ENCODE data around the gene TNS3. TPM values are rescaled to one million over a fixed set of nuclear protein-coding genes. Genes with fewer than 3 reads are reported as not detected.

Gene TNS3
- total RNA-seq, 1 donor from 2014 or later: 92.9 TPM

- Histone ChIP-seq H3K9me3 (ENCODE audit: insufficient read depth, low read depth, low read length) (no peaks in the 10 kb centered on the region), H3K4me3 (ENCODE audit: insufficient read depth, low read depth, low read length) (no peak overlapping the region), H3K79me2 (ENCODE audit: insufficient read depth, low read length) (peaks cover 2% of the 10 kb centered on the region), H2AFZ (ENCODE audit: low read depth, low read length) (no peak overlapping the region), H3K27me3 (ENCODE audit: insufficient read depth, low read length) (no peaks in the 10 kb centered on the region), H3K27ac (ENCODE audit: low read depth, low read length) (no peak overlapping the region), H4K20me1 (ENCODE audit: insufficient read depth, low read length) (peaks cover 79% of the 10 kb centered on the region), H3K9ac (ENCODE audit: low read length) (no peak overlapping the region), H3K36me3 (ENCODE audit: insufficient read depth, low read length) (peaks cover 38% of the 10 kb centered on the region), H3K4me2 (ENCODE audit: low read length) (no peak overlapping the region), H3K4me1 (ENCODE audit: insufficient read depth, low read length) (peaks cover 5% of the 10 kb centered on the region)
- DNase-seq (ENCODE audit: low read depth): no peak
- Mint-ChIP-seq H3K9me3 (ENCODE audit: unreplicated experiment) (no peaks in the 10 kb centered on the region), H3K27ac (ENCODE audit: unreplicated experiment) (no peak overlapping the region), H3K4me1 (ENCODE audit: low read depth, unreplicated experiment) (no peaks in the 10 kb centered on the region), H3K36me3 (ENCODE audit: low read depth, unreplicated experiment) (peaks cover 43% of the 10 kb centered on the region), H3K27me3 (ENCODE audit: low read depth, unreplicated experiment) (no peaks in the 10 kb centered on the region), H3K4me3 (ENCODE audit: unreplicated experiment) (no peak overlapping the region)
- no peak for FAIRE-seq
- TF ChIP-seq EZH2 (IDR thresholded peaks at IDR 0.05; ENCODE audit: insufficient read depth, low read length) (no peak), CTCF (IDR thresholded peaks at IDR 0.05; ENCODE audit: insufficient read depth, low read depth, low read length) (no peak)
These were observed 187.1 kb downstream of the TNS3 start for GRCh38 chr7:47394751-47395252.

GRCh38 chr7:47394216-47394615 is 187.7 kb downstream of the TNS3 start:
- no peaks in the 10 kb centered on the region for H3K9me3 ChIP-seq (ENCODE audit: insufficient read depth, low read depth, low read length)
- no peak overlapping the region for H3K27ac Mint-ChIP-seq (ENCODE audit: unreplicated experiment)
- no peaks in the 10 kb centered on the region for H3K27me3 ChIP-seq (ENCODE audit: insufficient read depth, low read length)
- no peak overlapping the region for H3K4me3 ChIP-seq (ENCODE audit: insufficient read depth, low read depth, low read length)
- H3K27me3 Mint-ChIP-seq (ENCODE audit: low read depth, unreplicated experiment): no peaks in the 10 kb centered on the region
- peaks cover 84% of the 10 kb centered on the region for H4K20me1 ChIP-seq (ENCODE audit: insufficient read depth, low read length)
- FAIRE-seq (no peak), DNase-seq (ENCODE audit: low read depth) (no peak)
- no peaks in the 10 kb centered on the region for H3K9me3 Mint-ChIP-seq (ENCODE audit: unreplicated experiment)
- no peak overlapping the region for H3K9ac ChIP-seq (ENCODE audit: low read length)
- H3K4me1 ChIP-seq (ENCODE audit: insufficient read depth, low read length): peaks cover 5% of the 10 kb centered on the region
- no peak for TF ChIP-seq CTCF (IDR thresholded peaks at IDR 0.05; ENCODE audit: insufficient read depth, low read depth, low read length)
- no peak for TF ChIP-seq EZH2 (IDR thresholded peaks at IDR 0.05; ENCODE audit: insufficient read depth, low read length)
- H3K27ac ChIP-seq (ENCODE audit: low read depth, low read length): no peak overlapping the region
- peaks cover 48% of the 10 kb centered on the region for H3K36me3 Mint-ChIP-seq (ENCODE audit: low read depth, unreplicated experiment)
- no peak overlapping the region for H3K4me2 ChIP-seq (ENCODE audit: low read length)
- no peaks in the 10 kb centered on the region for H3K4me1 Mint-ChIP-seq (ENCODE audit: low read depth, unreplicated experiment)
- H3K36me3 ChIP-seq (ENCODE audit: insufficient read depth, low read length): peaks cover 37% of the 10 kb centered on the region
- no peak overlapping the region for H3K4me3 Mint-ChIP-seq (ENCODE audit: unreplicated experiment)
- H2AFZ ChIP-seq (ENCODE audit: low read depth, low read length): no peak overlapping the region
- peaks cover 2% of the 10 kb centered on the region for H3K79me2 ChIP-seq (ENCODE audit: insufficient read depth, low read length)

- Mint-ChIP-seq H3K9me3 (ENCODE audit: unreplicated experiment) (no peaks in the 10 kb centered on the region), H3K27ac (ENCODE audit: unreplicated experiment) (no peak overlapping the region), H3K27me3 (ENCODE audit: low read depth, unreplicated experiment) (no peaks in the 10 kb centered on the region), H3K4me3 (ENCODE audit: unreplicated experiment) (no peak overlapping the region), H3K36me3 (ENCODE audit: low read depth, unreplicated experiment) (peaks cover 47% of the 10 kb centered on the region), H3K4me1 (ENCODE audit: low read depth, unreplicated experiment) (peaks cover under 1% of the 10 kb centered on the region)
- FAIRE-seq: no peak
- peaks cover 5% of the 10 kb centered on the region for H3K4me1 ChIP-seq (ENCODE audit: insufficient read depth, low read length)
- H3K27ac ChIP-seq (ENCODE audit: low read depth, low read length): no peak overlapping the region
- no peak for DNase-seq (ENCODE audit: low read depth)
- no peak overlapping the region for H2AFZ ChIP-seq (ENCODE audit: low read depth, low read length)
- H3K79me2 ChIP-seq (ENCODE audit: insufficient read depth, low read length): peaks cover 2% of the 10 kb centered on the region
- H3K4me3 ChIP-seq (ENCODE audit: insufficient read depth, low read depth, low read length): no peak overlapping the region
- no peaks in the 10 kb centered on the region for H3K27me3 ChIP-seq (ENCODE audit: insufficient read depth, low read length)
- H3K9me3 ChIP-seq (ENCODE audit: insufficient read depth, low read depth, low read length): no peaks in the 10 kb centered on the region
- TF ChIP-seq EZH2 (IDR thresholded peaks at IDR 0.05; ENCODE audit: insufficient read depth, low read length) (no peak), CTCF (IDR thresholded peaks at IDR 0.05; ENCODE audit: insufficient read depth, low read depth, low read length) (no peak)
- no peak overlapping the region for H3K4me2 ChIP-seq (ENCODE audit: low read length)
- H3K36me3 ChIP-seq (ENCODE audit: insufficient read depth, low read length): peaks cover 33% of the 10 kb centered on the region
- H3K9ac ChIP-seq (ENCODE audit: low read length): no peak overlapping the region
- peaks cover 87% of the 10 kb centered on the region for H4K20me1 ChIP-seq (ENCODE audit: insufficient read depth, low read length)
These were observed 188.5 kb downstream of the TNS3 start for GRCh38 chr7:47393406-47393805.
